ENCODE measurements around the gene PDE9A. TPM values are rescaled to one million over a fixed set of nuclear protein-coding genes. Genes with fewer than 3 reads are reported as not detected.

The PDE9A gene
- total and polyA plus RNA-seq, 2 donors (not counting 1 experiment from before 2014, with no cell fraction given): 0.34 to 5.8 TPM

DNA sequence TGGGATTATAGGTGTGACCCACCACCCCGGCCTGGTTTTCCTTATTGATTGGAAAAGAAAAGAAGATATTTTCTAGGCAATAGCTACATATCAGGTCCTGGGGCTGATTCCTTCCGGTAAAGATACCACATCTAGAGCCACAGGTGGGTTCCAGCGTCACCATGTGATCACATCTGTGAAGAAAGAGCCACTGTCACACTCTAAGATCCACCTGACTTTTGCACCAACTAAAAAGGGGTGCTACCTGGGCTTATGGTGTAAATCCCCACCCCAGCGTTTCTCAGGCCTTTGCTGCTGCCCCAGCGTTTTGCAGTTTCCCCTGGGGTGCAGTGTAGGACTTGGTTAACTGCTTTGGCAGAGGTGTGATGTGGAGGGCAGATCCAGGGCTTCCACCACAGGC, 22.3 kb upstream of the PDE9A start:
- no peak overlapping the region for H3K27ac ChIP-seq (ENCODE audit: low read length in 2 of 2)
- DNase-seq (no peak), ATAC-seq (ENCODE audit: low read depth) (no peak)
- Mint-ChIP-seq H3K27ac (no peak overlapping the region), H3K4me1 (no peaks in the 10 kb centered on the region), H3K9me3 (ENCODE audit: insufficient read depth) (no peaks in the 10 kb centered on the region), H3K27me3 (peaks cover 11% of the 10 kb centered on the region), H3K4me3 (no peak overlapping the region)
- no peak for TF ChIP-seq EZH2 (IDR thresholded peaks at IDR 0.05; ENCODE audit: borderline replicate concordance, insufficient read depth, low read depth, low read length, poor library complexity, severe bottlenecking)
- TF ChIP-seq CTCF (IDR thresholded peaks at IDR 0.05): no peak
- no peaks in the 10 kb centered on the region for H3K4me1 ChIP-seq (ENCODE audit: control insufficient read depth in 2 of 2, insufficient read depth in 2 of 2, low read length in 2 of 2)
- intact Hi-C loops (cut with micrococcal nuclease): no loop called here
- no peaks in the 10 kb centered on the region for H3K36me3 ChIP-seq (replicated peaks in 1 of 2; ENCODE audit: control extremely low read depth in 1 of 2, control insufficient read depth in 1 of 2, extremely low read depth in 1 of 2, insufficient read depth in 2 of 2, low read length in 1 of 2)
- ChIA-PET POLR2A (no interaction called here), CTCF (no interaction called here)
- no peaks in the 10 kb centered on the region for H3K9me3 ChIP-seq (ENCODE audit: control extremely low read depth in 1 of 3, control insufficient read depth in 2 of 3, insufficient read depth in 1 of 3, low read length in 2 of 3)
- H3K4me2 ChIP-seq (replicated peaks; ENCODE audit: low read depth, low read length, poor library complexity, severe bottlenecking): no peak overlapping the region
- H3K4me3 ChIP-seq (ENCODE audit: control extremely low read depth in 1 of 5, extremely low read depth in 1 of 5, insufficient read depth in 1 of 5, low read depth in 2 of 5, low read length in 4 of 5): no peak overlapping the region
- H3K27me3 ChIP-seq (replicated peaks in 1 of 4; ENCODE audit: control extremely low read depth in 1 of 4, control insufficient read depth in 3 of 4, insufficient read depth in 4 of 4, low read length in 3 of 4): peaks cover 0 to 2% (median 0%) of the 10 kb centered on the region in 4 experiments
- H4K20me1 ChIP-seq (ENCODE audit: control insufficient read depth, insufficient read depth, low read length, poor library complexity, severe bottlenecking): no peaks in the 10 kb centered on the region
- 62% methylated on average over 2 of the region's 5 CpGs for WGBS (ENCODE audit: insufficient coverage)
- no peak overlapping the region for H3K9ac ChIP-seq (ENCODE audit: low read length)
- H3K79me2 ChIP-seq (ENCODE audit: control insufficient read depth, insufficient read depth, low read length): no peaks in the 10 kb centered on the region
- no peak overlapping the region for H2AFZ ChIP-seq (ENCODE audit: insufficient read depth, low read depth, low read length, poor library complexity, severe bottlenecking)

DNA sequence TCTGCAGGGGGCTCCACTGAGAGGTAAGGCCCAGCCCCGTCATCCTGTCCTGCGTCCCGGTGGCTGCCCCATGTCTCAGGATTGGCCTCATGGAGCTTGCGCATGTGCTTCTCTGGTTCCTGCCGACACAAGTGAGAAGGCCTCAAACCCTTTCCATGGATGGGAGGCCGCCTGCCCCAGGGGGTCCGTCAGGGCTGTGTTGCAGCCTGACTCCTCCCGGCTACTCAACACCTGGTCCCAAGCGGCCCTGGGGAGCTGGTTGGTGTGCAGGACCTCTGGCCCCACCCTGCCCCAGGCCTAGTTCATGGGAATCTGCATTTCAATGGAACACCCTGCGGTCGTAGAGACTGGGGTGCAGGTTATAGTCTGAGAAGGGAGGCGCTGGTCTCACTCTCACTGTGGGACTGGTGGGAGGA, 21.1 kb upstream of the PDE9A start:
- CTCF ChIA-PET: no interaction called here
- intact Hi-C loops (cut with micrococcal nuclease): no loop called here

More for the DNA sequence above, 21.1 kb upstream of the PDE9A start:
- Histone ChIP-seq H3K79me2 (ENCODE audit: control insufficient read depth, insufficient read depth, low read length) (no peaks in the 10 kb centered on the region), H3K4me3 (ENCODE audit: control extremely low read depth in 1 of 5, extremely low read depth in 1 of 5, insufficient read depth in 1 of 5, low read depth in 2 of 5, low read length in 4 of 5) (no peak overlapping the region), H3K4me2 (replicated peaks; ENCODE audit: low read depth, low read length, poor library complexity, severe bottlenecking) (no peak overlapping the region), H3K27me3 (replicated peaks in 1 of 4; ENCODE audit: control extremely low read depth in 1 of 4, control insufficient read depth in 3 of 4, insufficient read depth in 4 of 4, low read length in 3 of 4) (peaks cover 0 to 2% (median 0%) of the 10 kb centered on the region in 4 experiments), H3K9me3 (ENCODE audit: control extremely low read depth in 1 of 3, control insufficient read depth in 2 of 3, insufficient read depth in 1 of 3, low read length in 2 of 3) (no peaks in the 10 kb centered on the region), H4K20me1 (ENCODE audit: control insufficient read depth, insufficient read depth, low read length, poor library complexity, severe bottlenecking) (no peaks in the 10 kb centered on the region), H3K36me3 (replicated peaks in 1 of 2; ENCODE audit: control extremely low read depth in 1 of 2, control insufficient read depth in 1 of 2, extremely low read depth in 1 of 2, insufficient read depth in 2 of 2, low read length in 1 of 2) (no peaks in the 10 kb centered on the region), H3K4me1 (ENCODE audit: control insufficient read depth in 2 of 2, insufficient read depth in 2 of 2, low read length in 2 of 2) (no peaks in the 10 kb centered on the region), H3K9ac (ENCODE audit: low read length) (no peak overlapping the region), H2AFZ (ENCODE audit: insufficient read depth, low read depth, low read length, poor library complexity, severe bottlenecking) (no peak overlapping the region), H3K27ac (ENCODE audit: low read length in 2 of 2) (no peak overlapping the region)
- POLR2A ChIA-PET: no interaction called here
- DNase-seq (no peak), ATAC-seq (ENCODE audit: low read depth) (no peak)
- no peak overlapping the region for H3K4me3 Mint-ChIP-seq
- no peaks in the 10 kb centered on the region for H3K4me1 Mint-ChIP-seq
- no peak overlapping the region for H3K27ac Mint-ChIP-seq
- H3K27me3 Mint-ChIP-seq: no peaks in the 10 kb centered on the region
- 98% methylated on average over 11 of the region's 12 CpGs for WGBS (ENCODE audit: insufficient coverage)
- TF ChIP-seq CTCF (IDR thresholded peaks at IDR 0.05) (no peak), EZH2 (IDR thresholded peaks at IDR 0.05; ENCODE audit: borderline replicate concordance, insufficient read depth, low read depth, low read length, poor library complexity, severe bottlenecking) (no peak)
- no peaks in the 10 kb centered on the region for H3K9me3 Mint-ChIP-seq (ENCODE audit: insufficient read depth)
